Anterior cingulate cortex (tissue), 58 donors: ENCODE data around the gene NPLOC4.
"Not testable (repeated sequence)": the region's sequence is repeated elsewhere in the genome, so short reads cannot be mapped to it uniquely, and the experiment has no call there.

ENCODE experiments used
- DNase-seq, 58 donors: peaks; one replicate each; lab custom pipeline; 2025; lab: John Stamatoyannopoulos, UW

Gene NPLOC4

DNA sequence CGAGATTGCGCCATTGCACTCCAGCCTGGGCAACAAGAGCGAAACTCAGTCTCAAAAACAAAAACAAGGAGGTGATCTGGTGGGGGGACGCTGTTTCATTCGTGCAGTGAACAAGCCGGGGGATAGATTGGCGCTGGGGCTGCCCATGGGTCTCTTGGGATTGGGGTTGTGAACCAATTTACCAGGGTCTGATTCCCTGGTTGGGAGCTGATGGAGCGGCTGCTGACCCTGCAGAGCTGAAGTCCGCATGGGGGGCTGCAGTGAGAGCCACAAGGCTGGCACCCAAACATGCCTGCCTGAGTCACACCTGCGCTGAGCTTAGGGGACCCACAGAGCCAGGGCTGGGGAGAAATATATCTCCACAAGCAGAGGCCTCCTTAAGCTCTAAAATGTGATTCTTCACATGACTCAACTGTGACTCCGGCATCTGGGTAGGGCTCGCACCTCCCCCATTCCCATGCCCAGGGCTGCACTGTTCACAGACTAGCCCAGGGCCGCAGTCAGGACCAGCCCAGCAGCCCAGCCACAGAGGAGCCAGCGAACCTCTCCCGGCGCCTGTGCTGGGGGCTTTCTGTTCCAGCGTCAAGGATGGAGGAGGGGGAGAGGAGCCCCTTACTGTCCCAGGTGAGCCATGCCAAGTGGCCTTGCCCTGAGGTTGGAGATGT lies 5.0 kb upstream of the NPLOC4 start:
- DNase-seq, result no peak

DNA sequence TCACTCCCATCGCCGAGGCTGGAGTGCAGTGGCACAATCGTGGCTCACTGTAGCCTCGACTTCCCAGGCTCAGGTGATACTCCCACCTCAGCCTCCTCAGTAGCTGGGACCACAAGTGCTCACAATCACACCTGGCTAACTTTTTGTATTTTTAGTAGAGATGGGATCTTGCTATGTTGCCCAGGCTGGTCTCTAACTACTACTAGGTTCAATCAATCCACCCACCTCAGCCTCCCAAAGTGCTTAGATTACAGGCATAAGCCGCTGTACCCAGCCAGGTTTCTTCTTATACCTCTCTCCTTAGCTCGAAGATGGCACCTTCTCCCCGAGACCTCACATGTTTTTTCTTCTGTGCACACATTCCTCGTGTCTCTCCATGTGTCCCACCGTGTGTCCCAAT lies 3.1 kb upstream of the NPLOC4 start:
- DNase-seq, result no peak

DNA sequence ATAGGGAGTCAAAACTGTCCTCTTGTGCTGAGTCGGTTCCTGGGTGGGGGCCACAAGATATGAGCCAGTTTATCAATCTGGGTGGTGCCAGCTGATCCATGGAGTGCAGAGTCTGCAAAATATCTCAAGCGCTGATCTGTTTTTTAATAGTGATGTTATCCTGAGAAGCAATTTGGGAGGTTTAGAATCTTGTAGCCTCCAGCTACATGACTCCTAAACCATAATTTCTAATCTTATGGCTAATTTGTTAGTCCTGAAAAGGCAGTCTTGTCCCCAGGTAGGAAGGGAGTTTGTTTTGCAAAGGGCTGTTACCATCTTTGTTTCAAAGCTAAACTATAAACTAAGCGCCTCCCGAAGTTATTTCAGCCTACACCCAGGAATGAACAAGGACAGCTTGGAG lies 1.8 kb upstream of the NPLOC4 start:
- no peak for DNase-seq

DNA sequence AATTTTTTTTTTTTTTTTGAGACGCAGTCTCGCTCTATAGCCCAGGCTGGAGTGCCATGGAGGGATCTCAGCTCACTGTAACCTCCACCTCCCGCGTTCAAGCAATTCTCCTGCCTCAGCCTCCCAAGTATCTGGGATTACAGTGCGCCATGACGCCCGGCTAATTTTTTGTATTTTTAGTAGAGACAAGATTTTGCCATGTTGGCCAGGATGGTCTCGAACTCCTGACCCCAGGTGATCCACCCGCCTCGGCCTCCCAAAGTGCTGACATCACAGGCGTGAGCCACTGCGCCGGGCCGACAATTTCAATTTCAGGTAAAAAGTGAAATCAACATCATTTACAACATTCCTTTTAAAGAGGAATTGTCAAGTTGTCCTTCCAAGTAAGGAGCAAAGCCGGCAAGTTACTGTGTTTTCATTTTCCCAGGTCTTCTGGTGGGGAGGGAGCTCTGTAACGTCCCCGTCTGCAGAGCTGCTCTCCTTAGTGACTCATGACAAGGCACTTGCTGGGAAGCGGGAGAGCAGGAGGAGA lies 873 bp downstream of the NPLOC4 start:
- DNase-seq, result peak in 1 of 58 donors; percentile 21

DNA sequence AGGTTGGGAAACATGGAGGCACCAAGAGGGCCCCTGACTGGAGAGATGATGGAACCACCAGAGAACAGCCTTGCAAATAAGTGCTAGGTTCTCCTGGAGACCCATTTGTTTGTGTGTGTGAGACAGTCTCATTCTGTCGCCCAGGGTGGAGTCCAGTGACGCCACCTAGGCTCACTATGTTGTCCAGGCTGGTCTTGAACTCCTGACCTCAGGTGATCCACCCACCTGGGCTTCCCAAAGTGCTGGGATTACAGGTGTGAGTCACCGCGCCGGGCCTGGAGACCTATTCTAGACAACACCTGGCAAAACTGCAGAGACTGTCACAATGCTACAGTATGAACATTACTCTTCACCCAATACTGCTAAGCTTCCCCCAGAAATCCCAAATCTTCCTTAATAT lies 1.5 kb downstream of the NPLOC4 start:
- DNase-seq, result no peak

DNA sequence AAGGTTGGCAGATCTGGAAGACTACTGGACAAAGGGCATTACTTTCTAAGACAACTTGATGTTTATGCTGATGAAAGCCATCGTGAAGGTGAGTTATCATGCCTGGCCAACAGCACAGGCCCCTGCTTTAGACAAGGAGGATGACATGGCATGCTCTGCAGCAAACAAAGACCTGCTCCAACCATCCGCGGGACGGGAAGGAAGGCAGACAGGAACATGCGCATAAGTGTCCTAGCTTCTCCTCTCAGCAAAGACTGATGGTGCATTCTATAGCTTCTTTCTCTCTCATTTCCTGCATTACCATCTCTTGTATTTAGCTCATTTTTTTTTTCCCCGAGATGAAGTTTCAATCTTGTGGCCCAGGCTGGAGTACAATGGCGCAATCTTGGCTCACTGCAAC lies 5.4 kb downstream of the NPLOC4 start:
- no peak for DNase-seq

DNA sequence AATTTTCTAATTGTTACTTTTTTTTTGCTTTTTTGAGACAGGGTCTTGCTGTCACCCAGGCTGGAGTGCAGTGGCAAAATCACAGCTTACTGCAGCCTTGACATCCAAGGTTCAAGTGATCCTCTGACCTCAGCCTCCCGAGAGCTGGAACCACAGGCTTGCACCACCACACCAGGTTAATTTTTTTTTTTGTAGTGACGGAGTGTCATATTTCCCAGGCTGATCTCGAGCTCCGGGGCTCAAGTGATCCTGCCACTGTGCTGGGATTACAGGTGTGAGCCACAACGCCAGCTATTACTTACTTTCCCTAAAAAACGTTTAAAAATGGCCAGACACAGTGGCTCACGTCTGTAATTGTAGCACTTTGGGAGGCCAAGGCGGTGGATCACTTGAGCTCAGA lies 6.6 kb downstream of the NPLOC4 start:
- DNase-seq, result no peak

DNA sequence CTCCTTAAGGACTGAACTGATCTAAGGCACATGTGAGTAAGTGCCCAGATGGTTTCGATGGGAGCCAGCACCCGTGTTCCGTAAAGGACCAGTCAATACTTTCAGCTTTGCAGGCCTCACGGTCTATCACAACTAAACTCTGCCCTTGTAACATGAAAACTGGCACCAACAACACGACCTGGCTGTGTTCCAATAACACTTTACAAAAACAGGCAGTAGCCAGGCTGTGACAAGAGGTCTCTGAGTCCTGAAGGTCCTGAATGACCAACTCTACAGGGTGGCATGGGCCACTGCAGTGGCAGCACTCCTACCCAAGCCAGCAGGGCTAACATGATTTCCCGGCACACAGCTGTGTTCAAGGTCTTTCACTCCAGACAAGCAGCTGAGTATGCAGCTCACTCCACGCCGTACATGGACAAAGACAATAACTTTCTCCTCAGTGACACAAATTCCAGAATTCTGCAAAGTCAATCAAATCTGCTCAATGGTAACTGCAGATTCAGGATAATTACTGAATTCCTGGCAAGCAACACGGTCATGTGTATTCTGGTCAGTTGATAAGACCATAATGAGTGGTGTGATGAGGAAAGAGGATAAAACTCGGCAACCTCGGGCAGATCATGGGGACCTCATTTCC lies 15.3 kb downstream of the NPLOC4 start:
- peak in 5 of 58 donors; percentile 13 to 74 (median 34) for DNase-seq

DNA sequence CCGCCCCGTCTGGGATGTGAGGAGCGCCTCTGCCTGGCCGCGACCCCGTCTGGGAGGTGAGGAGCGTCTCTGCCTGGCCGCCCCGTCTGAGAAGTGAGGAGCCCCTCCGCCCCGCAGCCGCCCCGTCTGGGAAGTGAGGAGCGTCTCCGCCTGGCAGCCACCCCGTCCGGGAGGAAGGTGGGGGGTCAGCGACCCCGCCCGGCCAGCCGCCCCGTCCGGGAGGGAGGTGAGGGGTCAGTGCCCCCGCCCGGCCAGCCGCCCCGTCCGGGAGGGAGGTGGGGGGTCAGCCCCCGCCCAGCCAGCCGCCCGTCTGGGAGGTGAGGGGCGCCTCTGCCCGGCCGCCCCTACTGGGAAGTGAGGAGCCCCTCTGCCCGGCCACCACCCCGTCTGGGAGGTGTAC lies 18.6 kb downstream of the NPLOC4 start:
- not testable (repeated sequence) for DNase-seq

DNA sequence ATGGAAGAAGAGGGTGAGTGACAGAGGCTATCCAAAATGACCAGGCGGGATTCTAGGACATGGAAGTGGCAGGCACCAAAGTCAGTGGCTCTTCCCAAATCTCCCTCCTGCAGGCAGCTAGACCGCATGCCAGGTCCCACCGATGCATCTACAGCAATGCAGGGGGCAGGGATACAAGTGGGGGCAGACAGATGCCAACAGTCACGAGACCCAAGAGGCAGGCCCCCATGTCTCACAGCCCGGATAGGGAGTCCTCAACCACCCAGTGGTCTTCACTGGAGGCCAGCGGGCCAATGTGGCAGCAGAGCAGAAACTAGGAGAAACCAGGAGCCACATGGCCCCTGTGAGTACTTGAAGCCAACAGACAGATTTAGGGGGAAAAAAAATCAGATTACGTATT lies 20.0 kb downstream of the NPLOC4 start:
- DNase-seq, result no peak

DNA sequence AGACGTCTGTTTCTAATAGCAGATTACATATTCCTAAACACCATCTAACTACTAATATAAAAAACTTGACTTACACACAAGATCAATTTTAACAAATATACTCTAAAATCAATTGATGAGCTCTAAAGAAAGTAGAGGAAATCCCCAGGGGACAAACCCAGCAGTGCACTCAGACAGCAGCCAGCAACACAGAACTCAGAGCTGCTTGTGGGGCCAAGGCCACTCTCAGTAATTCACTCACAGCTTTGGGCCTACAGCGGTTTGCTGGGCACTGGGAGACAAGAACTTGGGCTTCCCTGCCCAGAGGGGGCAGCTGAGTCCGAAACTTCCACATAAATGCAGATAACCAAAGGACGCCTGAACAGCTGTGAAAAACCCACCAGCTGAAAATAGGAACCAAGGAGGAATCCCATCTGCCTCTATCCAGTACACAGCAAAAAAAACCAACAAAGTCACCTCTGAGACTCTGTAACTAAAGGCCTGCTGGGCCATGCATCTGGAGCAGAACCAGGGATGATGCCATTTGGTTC lies 21.4 kb downstream of the NPLOC4 start:
- DNase-seq, result no peak

DNA sequence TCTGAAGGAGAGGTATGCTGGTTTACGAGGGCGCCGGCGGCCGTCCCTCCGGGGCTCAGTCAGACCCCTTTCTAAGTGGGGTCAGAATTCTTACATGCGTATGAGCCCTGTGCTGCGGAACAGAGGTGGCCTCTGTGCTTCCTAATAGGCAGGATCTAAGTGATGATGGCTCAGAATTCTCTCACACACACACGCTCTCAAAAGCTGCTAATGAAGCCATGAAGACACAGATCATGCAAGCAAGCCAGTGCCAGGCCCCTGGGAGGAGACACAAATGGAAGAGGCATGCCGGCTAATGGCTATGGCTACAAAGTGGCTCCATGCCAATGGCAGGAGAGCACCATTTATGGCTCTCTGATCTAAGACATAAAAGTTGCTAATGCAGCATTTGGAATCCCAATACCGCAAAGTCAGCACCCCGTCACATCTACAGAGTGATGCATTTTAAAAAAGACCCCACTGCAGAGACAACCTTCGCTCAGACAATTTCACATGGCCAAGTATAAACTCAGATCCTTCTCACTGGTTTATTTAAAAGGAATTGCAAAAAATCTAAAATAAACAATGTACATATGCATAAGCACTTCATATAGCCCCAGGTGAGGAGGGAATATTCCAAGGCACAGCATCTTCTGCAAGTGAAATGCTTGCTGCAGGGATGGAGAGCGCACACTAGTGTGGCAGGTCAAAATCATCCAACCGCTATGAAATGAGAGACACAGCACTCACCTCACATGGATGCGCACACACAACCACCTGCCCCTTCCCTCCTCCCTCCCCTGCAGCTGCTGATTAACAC lies 24.5 kb downstream of the NPLOC4 start:
- DNase-seq, result no peak

DNA sequence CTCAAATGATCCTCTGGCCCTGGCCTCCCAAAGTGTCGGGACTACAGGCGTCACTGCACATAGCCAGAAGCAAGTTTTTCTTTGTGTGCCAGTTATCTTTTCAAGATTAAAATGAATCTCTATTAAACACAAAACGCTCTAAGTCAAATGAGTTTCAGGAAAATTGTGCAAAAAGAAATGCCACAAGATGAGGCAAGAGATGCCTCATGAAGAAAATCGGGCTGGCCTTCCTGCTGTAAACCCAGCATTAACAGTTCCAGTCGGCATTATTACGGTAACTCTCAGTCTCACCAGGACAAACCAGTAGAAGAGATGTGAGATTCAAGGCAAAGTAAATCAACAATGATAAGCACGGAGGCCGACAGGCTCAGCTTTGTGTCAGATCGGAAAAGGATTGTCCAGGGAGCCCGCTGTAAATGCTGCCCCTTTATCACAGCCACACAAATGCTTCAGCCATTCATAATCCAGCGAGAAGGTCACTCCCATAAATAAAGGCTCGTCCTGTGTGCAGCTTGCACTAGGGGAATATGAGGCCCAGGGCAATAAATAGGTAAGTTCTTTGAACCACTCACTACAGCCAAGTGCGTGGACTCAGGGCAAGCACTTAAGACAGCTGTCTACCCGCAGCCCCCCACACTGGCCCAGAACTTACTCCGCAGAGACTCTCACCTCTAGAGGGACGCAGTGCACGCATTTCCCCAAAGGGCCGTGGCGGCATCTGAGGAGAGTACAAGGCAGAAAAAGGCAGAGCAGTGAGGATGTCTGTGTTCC lies 27.2 kb downstream of the NPLOC4 start:
- peak in 1 of 58 donors; percentile 12 for DNase-seq

DNA sequence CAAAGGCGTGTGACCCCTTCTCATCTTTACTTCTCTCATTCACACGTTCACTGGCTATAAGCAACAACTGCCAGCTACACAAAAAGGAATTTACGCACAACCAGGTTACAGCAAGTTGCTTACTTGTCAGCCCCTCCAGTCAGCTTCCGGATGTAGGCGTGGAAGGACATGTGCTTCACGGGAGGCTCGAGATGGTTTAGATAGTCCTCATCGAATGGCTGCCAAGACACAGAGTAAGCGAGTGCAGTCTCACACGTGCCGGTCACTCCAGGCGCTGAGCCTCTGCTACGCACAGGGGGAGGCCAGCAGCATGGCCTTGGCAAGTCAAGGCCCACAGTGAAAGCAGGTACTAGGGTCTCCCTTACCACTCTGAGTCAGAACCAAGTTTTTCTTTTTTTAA lies 28.3 kb downstream of the NPLOC4 start:
- no peak for DNase-seq

DNA sequence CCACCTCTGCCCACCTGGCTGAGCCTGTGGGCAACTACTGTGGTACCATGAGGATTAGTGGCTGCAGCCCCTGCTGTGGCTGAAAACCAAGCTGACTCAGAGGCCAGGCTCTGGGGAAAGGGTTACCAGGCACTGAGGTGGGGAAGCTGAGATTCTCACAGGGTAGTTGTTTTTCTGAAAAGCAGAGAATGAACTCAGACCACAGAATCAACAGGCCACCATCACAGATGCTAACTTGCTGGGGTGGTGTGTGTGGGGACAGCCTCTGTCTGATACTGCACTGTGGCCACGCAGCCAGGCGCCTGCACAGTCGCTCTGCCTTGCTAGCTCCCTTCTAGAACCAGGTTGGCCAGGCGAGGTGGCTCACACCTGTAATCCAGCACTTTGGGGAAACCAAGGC lies 28.8 kb downstream of the NPLOC4 start:
- no peak for DNase-seq

DNA sequence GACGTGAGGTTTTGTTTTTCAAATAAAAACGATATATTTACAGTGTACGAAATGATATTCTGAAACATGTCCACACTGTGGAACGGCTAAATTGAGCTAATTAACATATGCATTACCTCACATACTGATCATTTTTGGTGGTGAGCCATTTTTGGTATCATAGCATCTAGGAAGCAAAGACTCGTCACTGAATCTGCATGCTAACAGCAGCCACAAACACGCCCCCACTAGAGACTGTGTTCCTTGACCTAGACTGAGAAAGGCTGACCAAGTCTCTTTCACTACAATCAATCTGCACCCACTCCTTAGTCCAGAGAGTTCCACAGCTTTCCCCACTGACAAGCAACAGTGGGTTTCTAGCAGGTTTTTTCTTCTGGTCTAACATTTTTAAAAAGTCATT lies 29.5 kb downstream of the NPLOC4 start:
- DNase-seq, result no peak

DNA sequence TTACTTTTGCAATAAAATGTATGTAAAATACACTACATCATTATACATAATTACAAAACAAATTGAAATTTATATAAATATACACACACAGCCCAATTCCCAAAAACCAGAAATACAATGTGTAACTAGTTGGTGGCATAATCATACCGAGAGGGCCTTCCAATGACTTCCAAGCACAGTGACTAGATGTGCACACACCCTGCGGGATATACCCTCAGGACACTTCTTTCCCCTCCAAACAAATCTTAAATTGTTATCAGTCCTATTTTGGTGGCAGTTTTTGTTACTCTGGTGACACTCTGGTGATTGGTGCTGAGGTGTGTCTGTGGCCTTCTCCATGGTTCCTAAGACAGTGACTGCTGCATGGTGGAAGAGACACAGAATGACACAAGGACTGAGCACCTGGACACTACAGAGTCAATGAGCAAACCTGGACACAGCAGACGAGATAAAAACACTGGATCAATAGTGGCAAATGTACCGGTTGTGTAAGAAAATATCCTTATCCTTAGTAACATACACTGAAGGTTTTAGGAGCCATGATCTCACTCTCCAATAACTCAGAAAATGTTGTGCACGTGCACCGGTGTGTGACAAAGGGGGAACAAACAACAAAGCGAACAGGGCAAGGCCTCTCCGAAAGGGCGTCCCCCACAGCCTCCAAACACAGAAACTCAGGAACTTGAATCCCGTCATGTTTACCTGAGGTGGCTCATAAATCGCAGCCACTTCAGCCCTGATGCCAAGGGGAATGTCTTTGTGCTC lies 32.9 kb downstream of the NPLOC4 start:
- no peak for DNase-seq

DNA sequence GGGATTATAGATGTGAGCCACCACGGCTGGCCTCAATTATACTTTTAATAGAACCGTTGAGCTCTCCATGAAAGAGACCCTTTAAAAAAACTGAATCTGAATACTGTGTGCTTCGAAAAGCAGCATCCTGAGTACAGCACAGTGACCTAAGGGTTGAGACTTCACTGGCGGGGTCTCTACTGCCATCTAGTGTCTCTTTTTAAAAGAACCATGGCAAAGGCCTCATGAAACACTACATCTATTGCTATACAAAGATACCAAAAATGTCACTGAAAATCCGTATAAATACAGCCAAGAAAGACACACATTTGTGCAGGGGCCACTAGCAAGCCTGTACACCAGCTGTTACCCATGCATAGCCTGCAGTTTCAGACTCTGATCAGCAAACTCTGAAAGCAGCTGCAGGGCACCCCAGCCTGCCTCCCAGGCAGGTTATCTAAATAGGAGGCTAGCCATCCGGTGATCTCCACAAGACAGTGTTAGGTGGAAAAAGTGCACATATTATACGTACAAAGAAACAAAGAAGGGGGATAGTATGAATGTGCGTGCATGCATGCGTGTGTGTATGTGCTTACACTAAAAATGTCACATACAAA lies 35.3 kb downstream of the NPLOC4 start:
- DNase-seq, result peak in 10 of 58 donors; percentile 7 to 70 (median 20)
